ENCODE measurements around the gene GMPPA. TPM values are rescaled to one million over a fixed set of nuclear protein-coding genes. Genes with fewer than 3 reads are reported as not detected.

GMPPA gene
- total RNA-seq, 4 donors from 2014 or later, result 11.3 to 26.4 (median 14.2) TPM

- H3K4me1 ChIP-seq, result peaks cover 0 to 41% (median 16%) of the 10 kb centered on the region in 3 donors
- peaks cover 55% of the 10 kb centered on the region for H3K27me3 ChIP-seq
- ATAC-seq, result no peak
- peaks cover 0 to 8% of the 10 kb centered on the region in 2 donors for H3K36me3 ChIP-seq
- TF ChIP-seq CTCF (IDR thresholded peaks at IDR 0.05) (no peak), EP300 (IDR thresholded peaks at IDR 0.05) (no peak), POLR2AphosphoS5 (IDR thresholded peaks at IDR 0.05) (no peak), POLR2A (IDR thresholded peaks at IDR 0.05) (no peak)
- 18 to 70% methylated on average over 5 to 8 of the region's 15 CpGs for WGBS, 2 donors (ENCODE audit: low coverage in 1 of 2)
- H3K9me3 ChIP-seq, result no peaks in the 10 kb centered on the region
- H3K27ac ChIP-seq, result no peak overlapping the region
- no peak overlapping the region for H3K4me3 ChIP-seq
Observed at GRCh38 chr2:219511547-219512325, 13.0 kb downstream of the GMPPA start.

DNA sequence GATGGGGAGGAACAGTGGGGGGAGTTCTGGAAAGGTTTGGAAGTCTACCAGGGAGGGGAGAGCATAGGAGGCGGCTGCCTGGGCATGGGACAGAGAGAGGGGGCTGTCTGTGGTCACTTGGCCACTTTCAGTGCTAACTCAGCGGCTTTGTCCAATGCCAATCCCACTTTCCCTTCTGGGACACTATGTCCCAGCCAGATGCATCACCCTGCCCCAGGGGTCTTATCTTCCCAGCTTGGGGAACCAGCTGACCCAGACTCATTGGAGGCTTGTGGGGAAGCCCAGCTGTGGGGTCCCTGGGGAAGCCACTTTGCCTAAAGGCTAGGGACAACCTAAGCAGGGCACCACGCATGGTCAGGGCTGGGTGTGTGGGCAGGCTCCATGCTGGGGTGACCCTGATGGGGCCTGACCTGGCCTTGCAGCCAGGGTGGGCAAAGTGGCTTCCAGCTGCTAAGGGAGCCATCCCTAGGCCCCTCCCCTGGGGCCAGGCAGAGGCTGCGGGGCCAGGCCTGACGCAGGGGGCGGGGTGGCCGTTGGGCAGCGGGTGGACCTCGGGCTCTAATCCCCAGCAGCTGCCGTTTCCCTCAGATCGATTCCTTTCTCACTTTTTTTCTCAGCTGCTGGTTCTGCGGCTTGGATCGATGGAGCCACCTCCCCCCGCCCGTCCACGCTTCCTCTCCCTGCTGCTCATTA, 14.0 kb downstream of the GMPPA start:
- Histone ChIP-seq H3K4me3 (no peak overlapping the region), H3K36me3 (no peaks in the 10 kb centered on the region), H3K9me3 (no peaks in the 10 kb centered on the region), H3K4me1 (peaks cover 0 to 47% (median 16%) of the 10 kb centered on the region in 3 donors), H3K27ac (no peak overlapping the region), H3K27me3 (peaks cover 63% of the 10 kb centered on the region)
- no peak for ATAC-seq
- TF ChIP-seq EP300 (IDR thresholded peaks at IDR 0.05), result no peak
- TF ChIP-seq POLR2A (IDR thresholded peaks at IDR 0.05), result no peak
- no peak for TF ChIP-seq CTCF (IDR thresholded peaks at IDR 0.05)
- TF ChIP-seq POLR2AphosphoS5 (IDR thresholded peaks at IDR 0.05), result no peak
- 60 to 89% methylated on average over 1 to 2 of the region's 16 CpGs for WGBS, 2 donors (ENCODE audit: low coverage in 1 of 2)

DNA sequence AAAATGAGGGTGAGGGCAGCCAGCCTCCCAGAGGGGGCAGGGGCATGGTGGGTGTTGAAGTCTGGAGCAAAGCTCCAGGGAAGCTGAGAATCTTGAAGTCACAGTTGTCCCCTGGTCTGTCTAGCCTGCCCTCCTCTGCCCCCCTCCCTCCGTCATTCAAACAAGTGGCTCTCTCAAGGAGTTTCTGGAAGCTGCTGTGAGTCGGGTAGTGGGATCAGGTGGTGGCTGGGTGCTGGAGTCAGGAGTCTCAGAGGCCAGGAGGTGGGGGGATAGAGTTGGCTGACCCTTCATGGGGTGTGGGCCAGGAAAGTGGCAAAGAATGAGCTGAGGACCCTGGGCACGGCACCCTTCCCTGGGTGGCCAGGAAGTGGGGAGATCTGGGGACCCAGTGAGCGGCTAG, 15.1 kb downstream of the GMPPA start:
- Histone ChIP-seq H3K4me3 (no peak overlapping the region), H3K9me3 (no peaks in the 10 kb centered on the region), H3K27ac (no peak overlapping the region), H3K36me3 (no peaks in the 10 kb centered on the region), H3K4me1 (peaks cover 0 to 39% (median 15%) of the 10 kb centered on the region in 3 donors), H3K27me3 (peaks cover 61% of the 10 kb centered on the region)
- TF ChIP-seq POLR2AphosphoS5 (IDR thresholded peaks at IDR 0.05) (no peak), EP300 (IDR thresholded peaks at IDR 0.05) (no peak), CTCF (IDR thresholded peaks at IDR 0.05) (no peak), POLR2A (IDR thresholded peaks at IDR 0.05) (no peak)
- WGBS, 2 donors (ENCODE audit: low coverage in 1 of 2), result 24 to 34% methylated on average over 3 to 4 of the region's 4 CpGs
- no peak for ATAC-seq

DNA sequence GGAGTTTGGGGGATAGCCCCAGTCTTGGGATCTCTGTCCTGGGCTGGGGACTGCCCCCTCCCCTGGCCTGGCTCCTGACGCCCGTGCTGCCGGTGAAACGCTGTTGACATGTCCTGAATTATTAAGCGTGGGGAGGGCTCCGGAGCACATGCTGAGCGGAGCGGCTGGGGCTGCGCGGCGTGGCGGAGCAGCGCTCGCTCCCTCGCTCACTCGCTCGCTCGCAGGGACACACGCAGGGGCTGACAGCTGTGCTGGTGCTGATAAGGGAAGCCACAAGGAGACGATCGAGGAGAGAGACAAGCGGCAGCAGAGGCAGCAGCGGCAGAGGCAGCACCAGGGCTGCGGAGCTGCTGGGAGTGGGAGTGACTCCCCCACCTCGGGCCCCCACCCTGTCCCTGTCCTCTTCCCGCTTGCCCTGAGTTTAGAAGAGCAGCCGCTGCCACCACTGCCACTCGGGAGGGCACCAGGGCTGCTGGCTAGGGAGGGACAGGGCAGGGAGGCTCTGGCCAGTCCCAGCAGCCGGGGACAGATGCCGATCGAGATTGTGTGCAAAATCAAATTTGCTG, 15.6 kb downstream of the GMPPA start, which contains the start of gene ASIC4:
Gene ASIC4, plus strand, starts transcription at position 287 of the 566 bp plus-strand sequence. Its CDS starts 243 bp downstream, at position 530.
- no peaks in the 10 kb centered on the region for H3K9me3 ChIP-seq
- 16% methylated on average over 16 of the region's 31 CpGs; no CpG with 5 or more reads in 1 of the 2 donors for WGBS, 2 donors (ENCODE audit: low coverage in 1 of 2)
- no peaks in the 10 kb centered on the region for H3K36me3 ChIP-seq
- H3K4me3 ChIP-seq, result no peak within 1 kb of the TSS
- H3K27ac ChIP-seq, result no peak within 1 kb of the TSS
- peaks cover 56% of the 10 kb centered on the region for H3K27me3 ChIP-seq
- TF ChIP-seq POLR2A (IDR thresholded peaks at IDR 0.05), result no peak
- TF ChIP-seq EP300 (IDR thresholded peaks at IDR 0.05), result no peak
- TF ChIP-seq POLR2AphosphoS5 (IDR thresholded peaks at IDR 0.05), result no peak
- no peak for TF ChIP-seq CTCF (IDR thresholded peaks at IDR 0.05)
- ATAC-seq, result no peak
- H3K4me1 ChIP-seq, result peaks cover 0 to 34% (median 10%) of the 10 kb centered on the region in 3 donors
